NCI-H2107 (cell line): ENCODE results near the gene NDST1.
"Not testable (repeated sequence)": the region's sequence is repeated elsewhere in the genome, so short reads cannot be mapped to it uniquely, and the experiment has no call there.

ENCODE experiments used
- DNase-seq: peaks from one replicate; lab custom pipeline; 2025; lab: John Stamatoyannopoulos, UW

NDST1 gene

DNA sequence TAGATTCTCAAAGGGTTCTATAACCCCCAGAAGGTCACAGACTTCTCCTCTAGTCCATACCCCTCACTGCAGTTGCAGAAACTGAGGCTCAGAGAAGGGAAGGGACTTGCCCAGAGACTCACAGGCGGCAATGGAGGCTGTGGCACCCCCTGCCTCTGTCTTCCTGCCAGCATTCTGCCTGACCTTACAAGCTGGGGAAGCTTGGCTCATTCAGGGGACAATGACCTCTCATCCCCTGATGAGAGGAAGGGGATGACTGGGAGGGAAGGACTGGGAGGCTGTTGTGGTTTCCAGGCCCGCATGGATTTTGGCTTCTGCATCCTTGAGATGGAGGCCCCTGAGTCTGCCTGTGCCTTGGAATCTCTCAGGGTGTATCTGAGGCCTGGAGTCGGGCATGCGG lies 897 bp downstream of the NDST1 start:
- no peak for DNase-seq

DNA sequence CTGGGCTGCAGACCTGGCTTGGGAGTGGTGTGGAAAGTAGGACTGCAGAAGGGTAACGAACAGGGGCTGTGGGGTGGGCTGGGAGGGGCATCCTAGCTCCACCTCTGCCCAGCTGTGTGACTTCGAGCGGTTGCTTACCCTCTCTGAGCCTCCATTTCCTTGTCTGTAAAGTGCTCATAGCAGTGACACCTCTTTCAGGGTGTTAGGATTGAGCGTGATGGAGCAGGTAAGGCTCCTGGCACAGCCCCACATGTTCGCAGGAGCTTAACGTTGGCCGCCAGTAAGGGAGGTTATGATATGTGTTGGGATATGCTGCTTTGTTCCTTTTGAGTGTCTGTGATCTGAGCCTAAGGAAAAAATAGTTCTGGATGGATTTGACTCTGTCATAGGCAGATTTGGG lies 2.1 kb downstream of the NDST1 start:
- DNase-seq = no peak

GRCh38 chr5:150510460-150511263 lies 2.7 kb downstream of the NDST1 start:
- DNase-seq = no peak

DNA sequence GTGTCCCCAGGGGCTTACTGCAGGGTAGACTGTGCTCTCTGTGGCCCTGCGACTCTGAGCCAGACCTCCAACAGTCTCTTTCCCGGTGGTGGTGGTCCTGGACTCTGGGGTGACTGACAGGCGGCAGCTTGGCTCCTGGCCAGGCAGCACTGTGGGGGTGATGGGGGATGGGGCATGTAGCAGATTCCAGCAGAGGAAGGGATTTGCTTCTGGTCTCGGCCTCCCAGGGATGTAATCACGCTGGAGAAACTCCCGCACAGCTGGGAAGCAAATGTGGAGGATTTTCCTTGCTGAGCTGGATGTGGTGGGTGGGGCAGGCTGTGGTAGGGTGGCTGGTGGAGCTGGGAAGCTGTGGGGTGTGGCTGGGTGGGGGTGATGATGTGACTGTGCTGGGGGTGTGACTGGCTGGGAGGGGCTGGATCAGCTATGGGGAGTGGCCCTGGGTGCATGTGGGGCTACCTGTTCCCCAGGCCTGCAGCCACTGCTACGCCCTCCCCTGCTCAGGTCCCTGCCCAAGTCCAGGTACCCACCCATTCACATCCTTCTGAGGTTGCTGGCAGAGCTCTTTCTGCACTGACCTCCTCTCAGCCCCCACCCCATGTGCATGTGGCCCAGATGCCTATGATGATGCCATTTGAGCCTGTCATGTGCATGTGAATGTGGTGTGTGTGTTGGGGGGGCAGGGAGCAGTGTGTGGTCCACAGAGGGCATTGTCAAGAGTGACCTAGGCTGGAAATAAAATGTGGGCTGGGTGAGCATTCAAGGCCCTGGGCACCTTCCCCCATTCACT lies 3.8 kb downstream of the NDST1 start:
- no peak for DNase-seq

DNA sequence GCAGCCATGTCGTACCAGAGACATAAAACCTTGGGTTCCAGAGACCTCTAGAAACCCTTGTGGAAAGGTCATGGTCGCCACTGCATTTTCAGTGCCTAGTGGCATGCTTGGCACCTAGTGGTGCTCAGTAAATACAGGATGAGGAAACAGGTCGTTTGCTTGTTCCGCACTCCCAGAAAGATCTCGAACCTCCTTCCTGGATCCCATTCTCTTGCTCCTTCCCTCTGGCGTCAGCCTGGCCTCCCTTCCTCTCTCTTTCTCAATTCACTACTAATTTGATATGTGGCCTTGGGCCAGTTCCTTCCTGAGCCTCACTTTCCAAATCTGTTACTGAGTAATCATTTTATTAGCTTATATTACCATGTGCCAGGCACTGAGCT lies 4.4 kb downstream of the NDST1 start:
- no peak for DNase-seq

DNA sequence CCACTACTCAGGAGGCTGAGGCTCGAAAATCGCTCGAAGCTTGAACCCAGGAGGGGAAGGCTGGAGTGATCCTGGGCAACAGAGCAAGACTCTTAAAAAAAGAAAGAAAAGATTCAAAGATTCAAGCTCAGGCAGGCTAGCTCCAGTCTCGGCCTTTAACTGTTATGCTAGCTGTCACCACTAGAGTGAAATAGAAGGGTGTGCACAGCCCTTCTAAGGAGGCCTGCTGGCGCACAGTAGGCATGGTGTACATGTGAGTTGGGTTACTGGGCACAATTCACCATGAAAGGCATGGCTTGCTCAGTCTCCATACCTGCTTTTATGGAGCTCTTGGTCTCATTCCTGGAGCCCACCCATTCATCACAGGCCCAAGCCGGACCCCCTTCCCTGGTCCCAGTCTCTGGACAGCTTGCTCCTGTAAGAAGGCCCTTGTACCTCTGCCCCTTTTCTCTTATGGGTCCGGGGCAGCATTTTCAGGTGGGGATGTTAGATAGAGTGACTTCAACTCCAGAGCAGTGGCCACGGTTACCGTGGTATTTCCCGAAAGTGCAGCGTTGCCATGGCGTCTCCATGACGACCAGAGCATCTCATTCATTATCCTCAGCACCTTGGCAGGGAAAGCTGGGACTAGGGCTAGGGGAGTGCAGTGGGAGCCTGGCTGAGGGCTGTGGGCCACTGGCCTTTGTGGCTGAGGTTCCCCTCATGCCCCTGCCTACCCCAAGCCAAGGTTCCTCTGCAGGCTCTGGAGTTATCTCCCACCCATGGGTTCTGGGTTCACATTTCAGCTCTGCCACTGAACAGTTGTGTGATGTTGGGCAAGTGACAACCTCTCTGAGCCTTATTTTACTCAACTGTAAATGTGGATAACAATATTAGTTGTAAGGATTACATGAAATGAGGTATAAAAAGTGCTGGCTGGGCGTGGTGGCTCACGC lies 5.7 kb downstream of the NDST1 start:
- DNase-seq = no peak

- no peak for DNase-seq
These were observed 6.8 kb downstream of the NDST1 start for GRCh38 chr5:150514708-150515211.

- DNase-seq = no peak
These were observed 7.5 kb downstream of the NDST1 start for GRCh38 chr5:150515446-150515845.

DNA sequence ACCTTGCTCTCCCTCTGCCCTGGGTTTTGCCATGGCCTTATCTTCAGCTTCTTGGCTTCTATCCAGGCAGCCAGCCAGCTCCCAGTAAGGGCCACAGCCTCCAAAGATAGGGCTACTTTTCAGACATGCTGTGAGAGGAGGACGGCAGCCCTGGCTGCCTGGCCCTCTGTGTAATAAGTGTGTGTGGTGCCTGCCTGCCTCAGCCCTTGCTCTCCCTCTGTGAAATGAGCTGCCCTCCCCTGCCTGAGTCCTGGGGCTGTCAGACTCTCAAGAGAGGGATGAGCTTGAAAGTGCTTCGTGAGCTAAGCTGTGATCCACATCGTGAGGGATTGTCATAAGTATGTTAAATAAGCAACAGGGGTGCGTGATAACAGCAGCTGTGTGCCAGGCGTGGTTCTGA lies 8.1 kb downstream of the NDST1 start:
- no peak for DNase-seq

DNA sequence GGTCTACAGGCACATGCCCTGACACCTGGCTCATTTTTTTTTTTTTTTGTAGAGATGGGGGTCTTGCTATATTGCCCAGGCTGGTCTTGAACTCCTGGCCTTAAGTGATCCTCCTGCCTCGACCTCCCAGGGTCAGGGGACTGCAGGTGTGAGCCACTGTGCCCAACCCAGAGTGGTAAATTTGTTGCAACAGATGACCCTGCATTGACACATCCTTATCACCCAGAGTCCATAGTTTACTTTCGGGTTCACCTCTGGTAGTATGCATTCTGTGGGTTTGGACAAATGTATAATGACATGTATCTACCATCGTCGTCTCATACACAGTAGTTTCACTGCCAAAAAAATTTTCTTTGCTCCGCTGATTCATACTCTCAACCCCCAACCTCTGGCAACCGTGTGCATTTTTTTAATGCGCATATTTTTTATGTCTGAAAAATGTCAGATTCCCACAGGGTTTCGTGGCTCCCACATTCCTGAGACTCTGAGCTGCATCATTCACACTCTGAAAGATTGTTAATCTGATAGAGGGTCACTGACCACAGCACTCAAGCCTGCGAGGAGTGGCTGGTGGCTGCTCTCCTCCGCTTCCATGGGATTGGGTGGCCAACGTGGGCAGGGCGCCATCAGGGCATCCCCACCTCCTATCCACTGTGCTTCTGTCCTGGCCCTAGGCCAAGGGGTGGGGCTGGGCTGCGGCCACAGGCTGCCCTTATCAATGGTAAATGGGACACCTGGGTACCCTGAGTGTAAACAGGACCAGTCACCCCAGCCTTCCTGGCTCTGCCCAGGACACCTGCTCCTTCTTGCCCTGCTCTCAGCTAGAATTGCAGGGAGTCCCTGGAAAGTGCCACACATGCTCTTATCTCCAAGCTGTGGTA lies 9.6 kb downstream of the NDST1 start:
- no peak for DNase-seq

- not testable (repeated sequence) for DNase-seq
These were observed 11.0 kb downstream of the NDST1 start for GRCh38 chr5:150518712-150519559.

DNA sequence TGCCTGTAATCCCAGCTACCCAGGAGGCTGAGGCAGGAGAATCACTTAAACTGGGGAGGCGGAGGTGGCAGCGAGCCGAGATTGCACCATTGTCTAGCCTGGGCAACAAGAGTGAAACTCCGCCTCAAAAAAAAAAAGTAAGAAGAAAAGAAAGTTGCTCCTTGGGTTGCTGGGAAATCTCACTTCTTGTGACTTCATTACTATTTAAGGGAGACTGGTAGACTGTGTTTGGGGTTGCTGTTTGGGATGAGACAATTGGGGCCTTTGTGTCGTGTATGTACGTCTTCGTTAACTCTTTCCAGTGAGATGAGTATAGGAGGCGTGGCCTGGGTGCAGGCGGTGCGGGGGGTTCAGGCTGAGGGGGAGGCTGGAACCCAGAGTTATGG lies 11.6 kb downstream of the NDST1 start:
- DNase-seq = no peak

DNA sequence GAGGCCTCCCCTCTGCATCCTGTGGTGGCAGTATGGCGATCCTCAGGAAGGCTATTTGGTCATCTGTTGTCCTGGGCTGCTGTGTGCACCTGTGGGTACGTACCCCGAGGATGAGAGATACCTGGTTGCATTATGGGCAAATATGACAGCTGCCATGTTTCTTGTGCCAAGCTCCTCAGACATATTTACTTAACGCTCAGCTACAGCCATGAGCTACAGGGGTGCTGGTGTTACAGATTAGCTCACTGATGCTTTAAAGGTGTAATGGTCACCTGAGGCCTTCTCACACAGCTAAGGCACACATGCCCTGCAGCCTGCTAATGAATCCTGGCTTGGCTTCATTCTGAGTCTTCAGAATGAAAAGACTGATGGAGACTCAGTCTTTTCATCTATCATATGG lies 12.0 kb downstream of the NDST1 start:
- DNase-seq = no peak

- DNase-seq = no peak
These were observed 13.0 kb downstream of the NDST1 start for GRCh38 chr5:150520747-150521521.

GRCh38 chr5:150521522-150521817 lies 13.5 kb downstream of the NDST1 start:
- no peak for DNase-seq

DNA sequence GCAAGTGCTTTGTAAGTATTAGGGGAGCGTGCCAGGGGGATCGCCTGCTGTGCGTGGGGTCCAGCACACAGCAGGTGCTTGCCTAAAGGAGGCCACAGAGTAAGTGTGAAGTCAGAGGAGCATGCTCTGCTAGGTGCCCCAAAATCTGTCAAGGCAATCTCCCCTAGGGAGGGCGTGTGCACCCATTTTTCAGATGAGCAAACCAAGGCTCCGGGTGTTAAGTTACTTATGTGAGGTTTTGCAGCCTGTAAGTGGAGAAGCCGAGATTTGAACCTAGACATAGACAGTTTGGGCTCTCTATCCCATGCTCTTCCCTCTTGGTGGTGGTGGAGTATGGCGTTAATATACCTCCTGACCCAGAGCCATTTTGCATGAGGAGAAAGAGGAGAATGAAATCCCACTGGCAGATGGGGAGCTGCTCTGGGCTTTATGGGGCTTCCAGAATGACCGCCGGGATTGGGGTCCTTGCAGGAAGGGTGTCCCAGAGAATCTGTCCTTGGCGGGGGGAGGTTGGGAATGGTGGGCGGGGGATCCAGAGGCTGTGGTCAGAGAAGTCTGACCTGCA lies 14.1 kb downstream of the NDST1 start:
- no peak for DNase-seq

DNA sequence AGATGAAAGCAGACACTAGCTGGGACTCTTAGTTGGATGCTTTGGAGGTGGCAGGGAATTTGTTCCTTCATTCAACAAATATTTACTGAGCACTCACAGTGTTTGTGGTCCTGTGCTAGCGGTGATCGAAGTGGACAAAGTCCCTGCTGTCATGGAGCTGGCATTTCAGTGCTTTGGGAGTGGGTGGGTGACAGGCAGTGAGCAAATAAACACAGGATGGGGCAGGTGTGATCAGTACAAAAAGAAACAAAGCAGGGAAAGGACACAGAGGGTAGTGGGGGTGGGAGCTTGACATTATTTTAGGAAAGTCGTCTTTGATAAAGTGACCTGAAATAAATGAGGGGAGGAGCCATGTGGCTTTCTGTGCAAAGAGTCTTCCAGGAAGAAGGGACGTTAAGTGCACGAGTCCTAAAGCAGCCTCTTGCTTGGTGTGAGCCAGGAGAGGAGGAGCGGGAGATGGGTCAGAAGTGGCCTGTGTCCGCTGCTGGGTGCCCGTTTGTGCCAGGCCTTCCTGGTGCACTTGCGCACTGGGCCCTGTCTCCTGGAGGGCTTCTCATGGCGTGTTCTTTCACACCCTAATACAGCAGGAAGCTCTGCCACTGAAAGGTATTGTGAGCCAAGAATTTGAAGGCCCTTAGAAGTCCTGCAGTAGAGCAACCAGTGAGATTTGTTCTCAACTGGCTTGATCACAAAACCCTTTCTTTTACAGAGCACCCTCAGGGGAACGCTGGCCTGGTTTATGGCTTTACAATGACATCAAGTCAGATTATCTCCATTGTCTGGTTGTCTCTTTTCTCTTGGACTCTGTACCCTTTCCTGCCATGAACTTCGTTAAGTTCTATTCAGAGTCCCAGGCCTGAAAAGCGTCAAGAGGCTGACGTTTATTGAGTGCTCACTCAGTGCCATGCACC lies 14.8 kb downstream of the NDST1 start:
- DNase-seq = no peak
